ENCODE results near the gene DEFB115.

DNA sequence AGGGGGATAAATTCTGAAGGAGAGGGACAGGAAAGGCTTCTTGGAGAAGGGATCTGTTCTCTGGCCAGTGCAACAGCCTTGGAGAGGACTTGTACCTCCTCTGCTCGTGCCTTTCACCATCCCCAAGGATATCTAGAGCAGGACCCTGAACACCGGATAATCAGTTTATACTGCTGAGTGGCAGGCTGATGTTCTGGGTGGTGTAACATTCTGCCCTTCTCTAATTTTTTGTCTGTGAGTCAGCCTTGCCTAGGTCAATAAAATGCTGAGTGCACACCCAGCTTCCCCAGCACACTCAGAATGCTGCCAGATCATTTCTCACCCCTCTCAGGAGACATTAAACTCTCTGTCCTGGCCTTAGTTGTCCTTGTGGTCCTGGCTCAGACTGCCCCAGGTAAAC lies at the start of gene DEFB115:
- TF ChIP-seq, protein P1, sequence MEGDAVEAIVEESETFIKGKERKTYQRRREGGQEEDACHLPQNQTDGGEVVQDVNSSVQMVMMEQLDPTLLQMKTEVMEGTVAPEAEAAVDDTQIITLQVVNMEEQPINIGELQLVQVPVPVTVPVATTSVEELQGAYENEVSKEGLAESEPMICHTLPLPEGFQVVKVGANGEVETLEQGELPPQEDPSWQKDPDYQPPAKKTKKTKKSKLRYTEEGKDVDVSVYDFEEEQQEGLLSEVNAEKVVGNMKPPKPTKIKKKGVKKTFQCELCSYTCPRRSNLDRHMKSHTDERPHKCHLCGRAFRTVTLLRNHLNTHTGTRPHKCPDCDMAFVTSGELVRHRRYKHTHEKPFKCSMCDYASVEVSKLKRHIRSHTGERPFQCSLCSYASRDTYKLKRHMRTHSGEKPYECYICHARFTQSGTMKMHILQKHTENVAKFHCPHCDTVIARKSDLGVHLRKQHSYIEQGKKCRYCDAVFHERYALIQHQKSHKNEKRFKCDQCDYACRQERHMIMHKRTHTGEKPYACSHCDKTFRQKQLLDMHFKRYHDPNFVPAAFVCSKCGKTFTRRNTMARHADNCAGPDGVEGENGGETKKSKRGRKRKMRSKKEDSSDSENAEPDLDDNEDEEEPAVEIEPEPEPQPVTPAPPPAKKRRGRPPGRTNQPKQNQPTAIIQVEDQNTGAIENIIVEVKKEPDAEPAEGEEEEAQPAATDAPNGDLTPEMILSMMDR (IDR thresholded peaks at IDR 0.05) = no peak
- TF ChIP-seq POLR2A (IDR thresholded peaks at IDR 0.05) = no peak

Data from right lobe of liver (tissue), 4 donors.